Activated B cell treated with CpG ODN at 0.5 μM for 24 hours (primary cell): ENCODE results near the gene CASR. TPM values are rescaled to one million over a fixed set of nuclear protein-coding genes. Genes with fewer than 3 reads are reported as not detected.

ENCODE experiments used
- ATAC-seq: fragments of 200-7000 bp; cut with Tn5 transposase; one replicate; pipeline ENCODE4 v1.10.0; 2021; ENCODE audit warnings: low read depth, mild to moderate bottlenecking, moderate library complexity
- CTCF ChIA-PET: fragments of 350-600 bp; sonication (Branson Sonifier 250); formaldehyde crosslinking; loops from one replicate; lab custom pipeline; 2021; ENCODE audit warnings: antibody characterized with exemption; lab: Charles Lee
- POLR2A ChIA-PET: fragments of 350-600 bp; sonication (Branson Sonifier 250); formaldehyde crosslinking; loops from one replicate; lab custom pipeline; 2021; ENCODE audit warnings: antibody characterized with exemption; lab: Charles Lee
- DNase-seq: peaks from one replicate; pipeline ENCODE4 v3.0.0; 2022
- H3K27ac Mint-ChIP-seq: one replicate; pipeline ENCODE4 v1.8.0; 2020; ENCODE audit warnings: mixed read lengths
- H3K27me3 Mint-ChIP-seq: one replicate; pipeline ENCODE4 v1.8.0; 2021; ENCODE audit warnings: mixed read lengths
- H3K36me3 Mint-ChIP-seq: one replicate; pipeline ENCODE4 v1.8.0; 2021; ENCODE audit warnings: low read depth, mixed read lengths
- H3K4me1 Mint-ChIP-seq: one replicate; pipeline ENCODE4 v1.8.0; 2021; ENCODE audit warnings: mixed read lengths
- H3K4me3 Mint-ChIP-seq: one replicate; pipeline ENCODE4 v1.8.0; 2020; ENCODE audit warnings: mild to moderate bottlenecking, mixed read lengths
- H3K9me3 Mint-ChIP-seq: one replicate; pipeline ENCODE4 v1.8.0; 2020; ENCODE audit warnings: mixed read lengths
- CTCF ChIP-seq: fragments of 200-600 bp; IDR thresholded peaks from one replicate; pipeline ENCODE4 v1.8.0; 2022; ENCODE audit warnings: antibody characterized with exemption, mild to moderate bottlenecking
- intact Hi-C: fragments of 100-400 bp; cut with micrococcal nuclease; formaldehyde crosslinking; loops from one replicate; pipeline ENCODE4 v1.15.1; 2024
- total RNA-seq: library from RNA; stranded (reverse); gene quantifications from 2 replicates; pipeline ENCODE4 v1.2.3, GENCODE V29; 2022

CASR gene
- total RNA-seq, 1 donor from 2014 or later, result 0.02 TPM

- Mint-ChIP-seq H3K4me3 (no peak overlapping the region), H3K9me3 (no peaks in the 10 kb centered on the region), H3K36me3 (no peaks in the 10 kb centered on the region), H3K27ac (no peak overlapping the region), H3K4me1 (no peaks in the 10 kb centered on the region), H3K27me3 (peaks cover 5% of the 10 kb centered on the region)
- no peak for TF ChIP-seq CTCF
- CTCF ChIA-PET, result no interaction called here
- no peak for DNase-seq
- POLR2A ChIA-PET, result no interaction called here
- intact Hi-C loops, result no loop called here
- ATAC-seq, result no peak
Observed at GRCh38 chr3:122314228-122314876, 130.9 kb downstream of the CASR start.

- Mint-ChIP-seq H3K36me3 (no peaks in the 10 kb centered on the region), H3K27me3 (peaks cover 5% of the 10 kb centered on the region), H3K4me1 (no peaks in the 10 kb centered on the region), H3K9me3 (peaks cover 6% of the 10 kb centered on the region), H3K27ac (no peak overlapping the region), H3K4me3 (no peak overlapping the region)
- intact Hi-C loops, result no loop called here
- CTCF ChIA-PET, result no interaction called here
- POLR2A ChIA-PET, result no interaction called here
- DNase-seq, result no peak
- no peak for TF ChIP-seq CTCF
- ATAC-seq, result no peak
Observed at GRCh38 chr3:122315619-122316018, 132.2 kb downstream of the CASR start.

- no peak for DNase-seq
- intact Hi-C loops, result no loop called here
- TF ChIP-seq CTCF, result no peak
- ChIA-PET CTCF (no interaction called here), POLR2A (no interaction called here)
- H3K9me3 Mint-ChIP-seq, result peaks cover 6% of the 10 kb centered on the region
- peaks cover 5% of the 10 kb centered on the region for H3K27me3 Mint-ChIP-seq
- H3K36me3 Mint-ChIP-seq, result no peaks in the 10 kb centered on the region
- ATAC-seq, result no peak
- H3K27ac Mint-ChIP-seq, result no peak overlapping the region
- H3K4me3 Mint-ChIP-seq, result no peak overlapping the region
- H3K4me1 Mint-ChIP-seq, result no peaks in the 10 kb centered on the region
Observed at GRCh38 chr3:122316368-122316767, 132.9 kb downstream of the CASR start.

GRCh38 chr3:122318620-122319019 is 135.2 kb downstream of the CASR start:
- no peaks in the 10 kb centered on the region for H3K36me3 Mint-ChIP-seq
- peaks cover 6% of the 10 kb centered on the region for H3K9me3 Mint-ChIP-seq
- intact Hi-C loops, result no loop called here
- ChIA-PET CTCF (no interaction called here), POLR2A (no interaction called here)
- H3K27ac Mint-ChIP-seq, result no peak overlapping the region
- no peaks in the 10 kb centered on the region for H3K4me1 Mint-ChIP-seq
- ATAC-seq (no peak), DNase-seq (no peak)
- no peak for TF ChIP-seq CTCF
- H3K27me3 Mint-ChIP-seq, result peaks cover 5% of the 10 kb centered on the region
- no peak overlapping the region for H3K4me3 Mint-ChIP-seq

GRCh38 chr3:122322095-122323075 is 138.9 kb downstream of the CASR start:
- Mint-ChIP-seq H3K36me3 (no peaks in the 10 kb centered on the region), H3K9me3 (peaks cover 6% of the 10 kb centered on the region), H3K4me3 (no peak overlapping the region), H3K27me3 (no peaks in the 10 kb centered on the region), H3K4me1 (no peaks in the 10 kb centered on the region), H3K27ac (no peak overlapping the region)
- no peak for TF ChIP-seq CTCF
- CTCF ChIA-PET, result no interaction called here
- intact Hi-C loops, result no loop called here
- ATAC-seq (no peak), DNase-seq (no peak)
- POLR2A ChIA-PET, result no interaction called here
